HG03432 (cell line): ENCODE results near the gene PRKCE.

Experiments
- ATAC-seq: cut with Tn5 transposase; IDR thresholded peaks from one replicate; pipeline ENCODE4 v1.9.1; 2021; ENCODE audit warnings: mild to moderate bottlenecking, moderate library complexity; ENCODE audit not compliant: unreplicated experiment

The PRKCE gene

GRCh38 chr2:45750001-45750400, 98.5 kb downstream of the PRKCE start:
- no peak for ATAC-seq

GRCh38 chr2:45750484-45750883, 99.0 kb downstream of the PRKCE start:
- no peak for ATAC-seq

- no peak for ATAC-seq
Measured at GRCh38 chr2:45753381-45753780, 101.9 kb downstream of the PRKCE start.

GRCh38 chr2:45754131-45755010, 102.9 kb downstream of the PRKCE start:
- ATAC-seq: no peak

- no peak for ATAC-seq
Measured at GRCh38 chr2:45755585-45756335, 104.3 kb downstream of the PRKCE start.

- ATAC-seq: no peak
Measured at GRCh38 chr2:45758018-45758417, 106.5 kb downstream of the PRKCE start.

- no peak for ATAC-seq
Measured at GRCh38 chr2:45759310-45759851, 107.9 kb downstream of the PRKCE start.

- ATAC-seq: no peak
Measured at GRCh38 chr2:45761635-45762034, 110.2 kb downstream of the PRKCE start.

- ATAC-seq: no peak
Measured at GRCh38 chr2:45763255-45763654, 111.8 kb downstream of the PRKCE start.

GRCh38 chr2:45763797-45764196, 112.3 kb downstream of the PRKCE start:
- no peak for ATAC-seq

- no peak for ATAC-seq
Measured at GRCh38 chr2:45765007-45765727, 113.7 kb downstream of the PRKCE start.

- ATAC-seq: no peak
Measured at GRCh38 chr2:45765728-45766254, 114.3 kb downstream of the PRKCE start.

- no peak for ATAC-seq
Measured at GRCh38 chr2:45768208-45768607, 116.7 kb downstream of the PRKCE start.

- no peak for ATAC-seq
Measured at GRCh38 chr2:45769056-45769455, 117.6 kb downstream of the PRKCE start.

GRCh38 chr2:45769854-45770576, 118.5 kb downstream of the PRKCE start:
- ATAC-seq: no peak

GRCh38 chr2:45770811-45771210, 119.3 kb downstream of the PRKCE start:
- no peak for ATAC-seq

GRCh38 chr2:45771261-45771660, 119.8 kb downstream of the PRKCE start:
- ATAC-seq: no peak

GRCh38 chr2:45772038-45772437, 120.6 kb downstream of the PRKCE start:
- no peak for ATAC-seq

GRCh38 chr2:45773909-45774308, 122.4 kb downstream of the PRKCE start:
- no peak for ATAC-seq

- ATAC-seq: no peak
Measured at GRCh38 chr2:45774688-45775244, 123.3 kb downstream of the PRKCE start.
